ENCODE results near the gene SPG11.

DNA sequence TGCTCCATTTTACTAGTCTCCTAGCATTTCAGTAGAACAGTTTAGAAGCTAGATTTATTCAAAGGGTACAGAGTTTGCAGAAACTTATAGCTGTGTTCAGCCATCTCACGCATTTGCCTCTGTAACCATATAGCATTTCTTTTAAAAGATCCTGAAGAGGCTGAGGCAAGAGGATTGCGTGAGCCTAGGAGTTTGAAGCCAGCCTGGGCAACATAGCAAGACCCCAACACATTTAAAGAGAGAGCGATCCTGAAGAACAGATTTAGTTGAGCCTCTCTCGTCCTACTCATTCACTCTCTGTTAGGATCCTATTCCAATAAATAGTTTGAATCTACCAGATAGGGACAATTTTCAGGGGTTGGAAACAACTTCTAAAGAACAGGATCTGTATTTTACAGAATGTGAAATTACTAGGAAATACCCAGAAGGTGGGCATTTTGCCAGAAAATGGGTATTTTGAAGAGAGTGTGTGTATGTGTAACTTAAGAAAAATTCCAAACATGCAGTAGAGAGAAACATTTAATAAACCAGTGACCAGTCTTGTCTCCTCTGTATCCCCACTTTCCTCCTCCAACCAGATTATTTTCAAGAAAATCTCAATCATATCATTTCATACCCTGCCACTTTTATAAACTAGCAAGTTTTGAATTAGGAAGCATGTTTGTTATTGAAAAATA lies 122.0 kb downstream of the SPG11 start:
- no peak for TF ChIP-seq CTCF (conservative IDR thresholded peaks at IDR 0.05; ENCODE audit: low read length)
- no peak for TF ChIP-seq EZH2phosphoT487 (IDR thresholded peaks at IDR 0.05; ENCODE audit: borderline replicate concordance)
